CD4-positive, alpha-beta T cell treated with Interleukin-2 at 100 ng/mL for 4 hours (primary cell): Measurements from ENCODE around the gene RHEBL1.

Source experiments
- DNase-seq: peaks from one replicate; pipeline ENCODE4 v3.0.0-alpha.2; 2020; ENCODE audit warnings: low spot score

The RHEBL1 gene

DNA sequence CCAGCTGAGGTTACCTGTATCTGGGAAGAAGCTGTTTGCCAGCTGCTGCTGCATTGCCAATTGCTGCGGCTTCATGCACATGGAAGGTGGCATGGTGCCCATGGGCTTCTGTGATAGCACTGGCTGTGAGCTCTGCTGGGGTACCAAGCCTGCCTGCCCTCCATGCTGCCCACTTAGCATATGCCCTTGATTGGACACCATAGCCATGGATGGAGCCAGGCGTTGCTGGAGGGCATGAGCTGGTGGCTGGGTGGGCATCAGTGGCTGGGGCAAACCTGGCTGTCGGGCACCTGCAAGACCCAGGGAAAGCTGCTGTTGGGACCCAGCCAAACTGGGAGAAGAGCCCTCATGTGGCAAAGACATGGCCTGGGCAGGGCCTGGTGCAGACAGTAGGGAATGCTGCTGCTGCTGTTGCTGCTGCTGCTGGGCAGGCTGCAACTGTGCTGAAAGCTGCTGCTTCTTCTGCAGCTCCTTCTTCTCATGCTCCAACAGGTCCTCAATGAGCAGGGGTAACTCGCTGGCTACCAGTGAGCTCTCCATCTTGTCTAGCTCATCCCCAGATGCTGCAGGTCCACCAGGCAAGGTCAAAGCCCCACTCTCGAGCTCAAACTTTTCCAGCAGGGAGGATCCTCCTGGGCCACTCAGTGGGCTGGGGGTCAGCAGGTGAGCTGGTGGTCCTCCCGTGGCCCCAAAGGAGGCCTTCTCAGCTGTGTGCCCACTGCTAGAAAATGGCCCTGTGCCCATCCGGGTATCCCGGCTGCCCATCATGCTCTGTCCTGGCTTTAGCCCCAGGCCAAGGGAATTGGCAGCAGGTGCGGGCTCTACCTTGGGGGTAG, 32.5 kb downstream of the RHEBL1 start:
- no peak for DNase-seq

DNA sequence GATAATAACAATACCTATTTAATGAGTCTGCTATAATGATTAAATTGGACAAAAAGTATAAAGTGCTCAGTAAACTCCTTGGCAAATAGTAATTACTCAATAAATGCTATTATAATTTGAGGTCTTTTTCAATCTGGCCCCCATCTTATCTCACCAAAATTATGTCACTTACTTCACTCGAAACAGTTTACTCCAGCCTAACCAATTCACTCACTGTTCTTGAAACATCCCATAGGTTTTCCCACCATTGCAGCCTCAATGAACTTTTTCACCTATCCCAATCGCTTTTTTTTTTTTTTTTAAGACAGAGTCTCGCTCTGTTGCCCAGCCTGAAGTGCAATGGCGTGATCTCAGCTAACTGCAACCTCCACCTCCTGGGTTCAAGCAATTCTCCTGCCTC, 33.8 kb downstream of the RHEBL1 start:
- no peak for DNase-seq

DNA sequence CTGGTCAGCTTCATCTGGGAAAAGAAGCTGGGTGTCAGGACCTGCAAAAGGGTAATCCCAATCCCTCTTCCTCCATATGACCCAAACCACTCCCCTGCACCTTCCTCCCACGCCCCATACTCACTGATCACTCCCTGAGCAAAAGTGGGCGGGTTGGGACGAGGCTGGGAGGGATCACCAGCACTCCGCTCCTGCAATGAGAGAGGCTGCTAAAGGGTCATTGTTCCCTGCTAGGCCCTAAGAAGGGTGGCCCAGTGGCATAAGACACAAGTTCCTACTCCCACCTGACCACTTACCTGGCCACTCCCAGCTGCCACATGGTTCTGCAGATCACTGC, 35.5 kb downstream of the RHEBL1 start:
- no peak for DNase-seq

DNA sequence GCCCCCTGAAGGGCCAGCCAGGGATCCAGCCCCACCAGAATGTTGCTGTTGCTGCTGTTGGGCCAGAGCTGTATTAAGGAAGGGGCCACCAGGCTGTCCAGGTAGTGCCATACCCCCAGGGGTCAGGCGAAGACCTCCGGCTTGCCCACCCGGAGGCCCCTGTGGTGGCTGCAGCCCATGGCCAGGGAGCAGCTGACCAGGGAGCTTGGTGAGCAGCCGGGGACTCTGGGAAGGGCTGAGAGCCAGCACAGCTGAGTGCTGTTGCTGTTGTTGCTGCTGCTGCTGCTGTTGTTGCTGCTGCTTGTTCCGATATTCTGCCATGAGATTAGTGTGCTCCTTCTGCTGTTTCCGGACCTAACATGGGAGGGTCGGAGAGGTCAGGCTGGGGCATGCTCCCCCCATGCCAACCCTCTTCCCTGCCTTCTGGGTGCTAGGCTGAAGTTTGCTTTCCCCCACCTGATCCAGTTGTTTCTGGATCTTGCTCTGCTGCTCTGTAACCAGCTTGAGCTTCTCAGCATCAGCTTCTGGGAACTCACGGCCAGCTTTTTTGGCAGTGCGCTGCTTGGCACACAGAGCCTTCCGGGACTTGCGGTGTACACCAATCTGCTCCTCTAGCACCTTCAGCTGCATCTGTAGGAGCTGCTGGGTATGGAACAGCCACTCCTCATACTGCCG, 36.0 kb downstream of the RHEBL1 start:
- DNase-seq = no peak

DNA sequence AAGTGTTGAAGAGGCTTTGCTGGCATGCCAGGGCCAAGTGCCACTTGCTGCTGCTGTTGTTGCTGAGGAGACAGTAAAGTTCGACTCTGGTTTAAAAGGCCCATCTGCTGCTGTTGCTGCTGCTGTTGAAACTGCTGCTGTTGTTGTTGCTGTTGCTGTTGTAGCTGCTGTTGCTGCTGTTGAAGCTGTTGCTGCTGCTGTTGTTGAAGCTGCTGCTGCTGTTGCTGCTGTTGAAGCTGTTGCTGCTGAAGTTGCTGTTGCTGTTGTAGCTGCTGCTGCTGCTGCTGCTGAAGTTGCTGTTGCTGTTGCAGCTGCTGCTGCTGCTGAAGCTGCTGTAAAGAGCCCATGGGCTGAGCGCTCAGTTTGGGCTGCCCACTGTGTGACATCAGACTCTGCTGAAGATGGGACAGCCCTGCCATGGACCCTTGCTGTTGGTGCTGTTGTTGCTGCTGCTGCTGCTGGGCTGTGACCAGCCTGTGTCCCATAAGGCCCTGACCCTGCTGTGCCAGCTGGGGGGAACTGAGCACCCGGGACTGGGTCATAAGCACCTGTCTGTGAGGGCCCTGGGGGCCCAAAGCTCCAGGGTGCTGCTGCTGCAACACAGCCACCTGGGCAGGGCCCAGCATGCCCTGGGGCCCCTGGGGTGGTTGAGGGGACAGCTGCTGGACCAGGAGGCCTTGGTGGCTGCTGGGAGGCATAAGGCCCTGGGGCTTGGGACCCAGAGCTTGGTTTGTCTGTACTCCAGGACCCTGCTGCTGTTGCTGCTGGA, 36.9 kb downstream of the RHEBL1 start:
- no peak for DNase-seq

DNA sequence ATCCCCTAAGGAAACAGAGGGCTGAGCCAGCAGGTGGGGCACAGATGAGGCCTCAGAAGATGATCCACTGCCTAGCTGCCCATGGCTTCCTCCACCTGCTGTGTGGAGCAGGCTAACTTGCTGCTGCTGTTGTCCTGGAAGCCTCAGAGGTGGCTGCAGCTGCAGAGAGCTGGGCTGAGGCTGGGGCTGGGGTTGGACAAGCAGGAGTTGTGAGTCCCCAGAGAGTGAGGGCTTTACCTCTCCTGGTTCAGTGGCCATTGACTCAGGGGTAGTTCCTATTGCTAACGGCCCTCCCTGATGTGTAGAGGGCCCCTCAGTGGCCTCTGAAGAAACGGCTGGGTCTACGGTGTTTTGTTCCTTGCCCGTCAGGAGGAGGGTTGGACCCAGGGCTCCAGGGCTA, 37.5 kb downstream of the RHEBL1 start:
- no peak for DNase-seq

DNA sequence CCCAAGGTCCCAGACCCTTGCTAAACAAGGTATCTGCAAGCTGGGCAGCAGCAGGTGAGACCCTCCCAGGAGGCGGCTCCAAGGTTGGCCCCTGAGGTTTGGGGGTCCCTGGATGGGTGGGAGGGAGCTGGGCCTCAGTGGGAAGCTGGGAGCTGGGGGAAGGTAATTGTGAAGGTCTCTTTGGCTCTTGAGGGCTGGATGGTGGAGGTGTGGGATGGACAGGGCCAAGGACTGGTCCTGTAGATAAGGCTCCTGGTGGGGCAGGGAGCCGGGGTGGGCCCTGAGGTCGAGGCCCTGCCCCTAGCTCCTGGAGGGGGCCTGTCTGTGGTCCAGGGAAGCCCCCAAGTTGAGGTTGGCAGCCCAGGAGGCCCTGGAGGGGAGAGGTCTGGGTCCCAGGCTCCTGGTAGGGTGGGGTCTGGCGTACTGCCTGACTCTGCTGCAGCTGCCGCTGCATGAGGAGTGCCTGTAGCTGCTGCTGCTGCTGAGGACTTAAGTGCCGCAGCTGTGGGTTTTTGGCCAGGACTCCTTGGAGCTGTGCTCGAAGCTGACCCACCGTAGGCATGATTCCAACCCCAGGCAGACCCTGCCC, 38.1 kb downstream of the RHEBL1 start:
- DNase-seq = no peak

DNA sequence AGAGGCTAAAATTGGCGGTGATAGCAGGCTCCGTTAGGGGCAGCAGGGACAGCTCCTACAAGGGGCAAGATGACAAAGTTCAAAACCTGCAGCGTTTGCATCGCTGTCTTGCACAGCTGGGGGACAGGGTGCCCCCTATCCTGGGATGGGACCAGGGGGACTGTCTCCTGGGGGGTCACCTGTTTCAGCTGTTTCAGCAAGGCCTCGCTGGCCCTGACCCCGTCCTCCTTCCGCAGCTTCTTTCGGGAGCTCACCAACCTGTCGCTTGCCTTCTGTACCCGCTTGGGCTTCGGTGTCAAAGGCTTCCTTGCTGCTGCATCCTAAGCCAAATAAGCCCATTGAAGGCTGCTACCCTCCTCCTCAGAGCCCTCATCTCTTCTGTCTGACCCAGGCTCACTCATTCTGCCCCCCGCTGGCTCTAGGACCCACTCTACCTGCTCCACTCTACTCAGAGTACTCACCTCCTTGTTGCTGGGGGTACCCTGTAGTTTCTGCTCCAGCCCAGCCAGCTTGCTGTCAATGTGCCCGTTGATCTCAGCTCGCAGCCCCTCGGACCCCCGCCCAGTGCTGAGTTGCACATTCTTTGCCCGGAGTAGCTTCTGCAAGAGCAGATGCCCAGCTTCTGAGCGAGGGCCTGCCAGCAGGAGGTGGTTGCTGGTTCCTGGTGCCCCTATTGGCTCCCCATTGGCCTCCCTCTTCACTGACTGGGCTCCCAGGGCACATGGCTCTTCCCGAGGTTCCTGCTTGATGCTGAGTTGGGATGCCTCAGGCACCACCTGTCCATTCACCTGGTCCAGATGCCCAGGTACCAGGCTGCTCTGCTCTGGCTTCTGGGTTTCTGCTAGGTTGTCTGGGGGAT, 38.8 kb downstream of the RHEBL1 start:
- DNase-seq = no peak

DNA sequence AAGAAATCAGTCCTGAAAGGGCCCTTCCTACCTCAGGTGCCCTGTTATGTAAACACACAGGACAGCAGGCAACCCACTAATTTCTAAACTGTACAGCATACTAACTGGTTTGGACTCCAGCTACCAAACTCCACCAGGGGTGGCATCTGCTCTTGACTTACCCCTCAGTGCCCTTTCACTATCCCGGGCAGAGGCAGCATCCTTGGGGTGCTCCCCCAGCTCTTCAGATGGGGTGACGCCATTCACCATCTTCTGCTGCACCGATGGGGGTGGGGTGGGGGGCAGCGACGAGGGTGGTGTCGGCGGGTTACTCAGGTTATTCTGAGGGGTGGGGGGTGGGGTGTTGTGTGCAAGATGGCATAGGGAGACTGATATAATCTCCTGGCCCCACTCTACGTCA, 39.7 kb downstream of the RHEBL1 start:
- DNase-seq = no peak

DNA sequence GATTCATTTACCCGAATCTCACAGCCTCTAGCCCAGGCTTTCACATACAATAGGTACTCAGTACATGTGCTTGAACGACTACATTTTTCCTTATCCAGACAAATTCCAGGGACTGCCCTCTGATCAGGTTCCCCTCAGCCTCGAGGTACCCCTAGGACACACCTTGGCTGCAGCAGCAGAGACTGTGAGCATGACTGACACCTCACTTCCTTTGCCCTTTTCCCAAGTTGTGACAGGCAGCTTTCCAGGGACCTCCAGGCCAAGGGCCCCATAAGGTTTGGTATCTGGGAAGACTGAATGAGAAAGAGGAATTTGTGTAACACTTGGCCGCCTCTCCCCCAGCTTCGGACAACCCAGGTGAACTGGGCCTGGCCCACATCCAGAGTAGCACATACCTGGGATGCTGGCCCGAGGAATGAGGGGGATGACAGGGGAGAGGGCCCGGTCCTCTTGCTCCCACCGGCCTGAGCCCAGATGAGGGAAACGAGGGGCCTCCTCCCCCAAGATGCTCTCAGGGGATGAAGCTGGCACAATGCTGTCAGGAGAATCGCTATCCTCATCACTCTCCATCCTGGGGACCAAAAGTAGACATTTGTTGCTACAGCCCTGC, 41.0 kb downstream of the RHEBL1 start:
- DNase-seq = no peak

DNA sequence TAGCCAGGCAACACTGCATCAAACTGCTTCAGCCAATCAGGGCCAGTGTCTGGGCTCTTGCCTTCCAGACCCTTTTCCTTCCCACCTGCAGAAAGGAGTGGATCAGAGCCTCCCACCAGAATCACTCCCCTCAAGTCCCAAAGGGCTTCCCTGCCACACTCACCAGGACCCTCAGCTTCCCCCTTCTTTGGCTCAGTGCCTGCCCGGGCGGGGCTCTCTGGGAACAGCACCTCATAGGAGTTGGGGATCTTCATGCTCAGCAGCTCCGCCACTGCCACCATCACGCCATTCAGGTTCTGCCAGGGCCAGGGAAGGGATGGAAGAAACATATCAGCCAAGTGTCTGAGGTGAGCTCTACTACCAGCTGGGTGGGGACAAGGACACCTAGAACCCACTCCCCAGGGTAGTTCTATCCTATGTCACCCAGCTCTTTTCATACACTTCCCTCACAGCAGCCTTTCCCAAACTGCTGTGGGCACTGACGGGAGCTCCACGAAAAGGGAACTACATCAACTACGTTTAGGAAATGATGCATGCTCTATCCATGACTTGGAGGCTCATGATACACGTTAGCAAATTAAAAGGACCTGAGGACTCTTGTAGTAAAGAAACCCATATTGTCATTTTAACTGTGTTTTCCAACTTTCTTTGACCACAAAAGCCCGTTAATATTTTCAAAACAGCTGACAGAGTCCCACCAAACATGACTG, 41.8 kb downstream of the RHEBL1 start:
- DNase-seq = no peak

DNA sequence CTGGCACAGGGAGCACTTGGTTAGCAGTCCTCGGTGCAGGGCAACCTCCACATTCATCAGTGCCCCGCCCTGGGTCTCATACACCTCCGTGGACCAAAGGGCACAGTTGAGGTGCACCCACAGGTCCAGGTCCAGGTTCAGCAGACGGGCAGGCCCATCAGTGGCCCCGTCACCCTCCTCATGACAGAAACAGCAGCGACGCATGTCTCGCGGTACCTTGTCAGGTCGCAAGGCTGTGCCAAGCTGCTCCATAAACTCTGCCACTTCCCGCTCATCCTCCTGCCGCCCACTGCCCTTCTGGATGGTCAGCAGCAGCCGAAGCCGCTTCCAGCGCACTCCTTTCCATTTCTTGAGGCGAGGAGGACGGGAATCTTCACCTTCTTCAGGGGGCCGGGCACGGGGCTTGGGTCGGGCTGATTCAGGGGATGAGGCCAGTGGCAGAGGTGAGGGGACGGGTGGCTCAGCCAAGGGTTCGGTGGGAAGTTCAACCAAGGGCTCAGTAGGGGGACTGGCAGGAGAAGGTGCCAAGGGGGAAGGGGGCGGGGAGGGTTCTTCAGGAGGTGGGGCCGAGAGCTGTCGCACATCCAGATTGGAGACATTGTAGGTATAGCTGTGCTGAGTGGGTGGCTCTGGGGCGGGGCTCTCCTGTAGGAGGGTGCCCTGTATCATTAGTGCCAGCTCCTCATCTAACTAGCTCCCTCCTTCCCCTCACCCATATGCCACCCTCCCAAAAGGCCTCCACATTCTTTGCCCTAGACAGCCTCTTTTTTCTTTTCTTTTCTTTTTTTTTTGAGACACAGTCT, 42.9 kb downstream of the RHEBL1 start:
- no peak for DNase-seq

DNA sequence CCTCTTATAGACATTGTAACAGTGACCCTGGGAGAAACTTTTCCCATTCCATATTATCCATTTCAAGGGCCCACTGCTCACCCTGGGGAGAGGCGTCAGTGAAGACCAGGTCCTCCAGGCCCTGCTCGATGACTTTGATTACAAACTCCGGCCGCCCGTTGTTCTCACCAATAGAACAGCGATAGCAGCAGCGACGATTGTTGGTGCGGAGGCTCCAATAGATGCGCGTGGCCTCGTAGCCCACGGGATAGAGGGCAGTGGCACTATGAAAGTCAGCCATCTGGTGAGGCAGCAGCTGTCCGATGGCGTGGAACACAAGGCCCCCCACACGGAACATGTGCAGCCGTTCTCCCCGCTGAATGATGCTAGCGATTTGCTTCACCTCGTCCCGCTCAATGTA, 43.7 kb downstream of the RHEBL1 start:
- DNase-seq = no peak

DNA sequence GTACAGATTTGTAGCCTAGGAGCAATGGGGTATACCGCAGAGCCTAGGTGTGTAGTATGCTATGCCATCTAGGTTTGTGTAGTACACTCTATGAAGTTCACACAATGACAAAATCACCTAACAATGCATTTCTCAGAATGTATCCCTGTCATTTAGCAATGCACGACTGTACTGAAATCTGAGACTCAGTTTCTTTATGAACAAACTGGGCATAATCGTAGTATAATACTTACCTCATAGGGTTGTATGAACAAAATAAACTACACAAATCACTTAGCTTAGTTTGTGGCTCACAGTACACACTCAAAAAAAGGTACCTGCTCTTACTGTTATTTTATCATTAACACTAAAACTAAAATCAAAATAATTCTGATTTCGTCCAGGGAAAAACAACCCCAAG, 44.3 kb downstream of the RHEBL1 start:
- DNase-seq = no peak

DNA sequence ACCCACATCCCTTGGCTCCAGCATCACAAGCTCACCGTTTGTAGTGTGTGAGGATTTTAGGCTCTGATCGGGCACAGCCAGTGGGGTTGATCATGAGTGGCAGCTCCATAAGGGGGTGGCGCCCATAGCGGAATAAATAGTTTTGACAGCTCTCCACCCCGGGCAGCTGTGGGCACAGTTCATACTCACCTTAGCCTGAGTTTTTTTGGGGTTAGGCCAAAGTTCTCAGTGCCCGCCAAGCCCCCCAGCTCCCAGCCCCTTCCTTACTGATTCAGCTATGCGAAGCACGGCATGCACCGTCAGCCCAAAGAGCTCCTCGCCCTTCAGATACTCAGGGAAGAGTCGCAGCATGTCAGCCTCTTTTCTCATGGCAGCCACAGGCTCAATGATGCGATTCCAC, 45.2 kb downstream of the RHEBL1 start:
- no peak for DNase-seq

DNA sequence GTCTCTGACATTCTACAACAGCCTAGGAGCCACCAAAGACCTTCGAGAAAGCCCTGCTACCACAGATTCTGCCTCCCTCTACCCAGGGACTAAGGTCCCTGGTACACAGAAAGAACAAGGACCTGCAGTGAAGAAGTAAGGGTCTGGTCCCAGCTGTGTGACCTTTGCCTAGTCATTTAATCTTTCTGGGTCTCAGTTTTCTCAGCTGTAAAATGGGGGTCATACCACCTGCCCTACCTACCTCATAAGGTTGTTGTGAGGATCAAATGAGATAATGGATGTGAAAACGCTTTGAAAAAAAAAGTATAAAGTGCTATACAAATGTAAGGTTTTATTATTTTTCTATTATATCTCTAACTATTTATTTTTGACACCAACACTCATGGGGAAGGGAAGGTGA, 46.0 kb downstream of the RHEBL1 start:
- no peak for DNase-seq

DNA sequence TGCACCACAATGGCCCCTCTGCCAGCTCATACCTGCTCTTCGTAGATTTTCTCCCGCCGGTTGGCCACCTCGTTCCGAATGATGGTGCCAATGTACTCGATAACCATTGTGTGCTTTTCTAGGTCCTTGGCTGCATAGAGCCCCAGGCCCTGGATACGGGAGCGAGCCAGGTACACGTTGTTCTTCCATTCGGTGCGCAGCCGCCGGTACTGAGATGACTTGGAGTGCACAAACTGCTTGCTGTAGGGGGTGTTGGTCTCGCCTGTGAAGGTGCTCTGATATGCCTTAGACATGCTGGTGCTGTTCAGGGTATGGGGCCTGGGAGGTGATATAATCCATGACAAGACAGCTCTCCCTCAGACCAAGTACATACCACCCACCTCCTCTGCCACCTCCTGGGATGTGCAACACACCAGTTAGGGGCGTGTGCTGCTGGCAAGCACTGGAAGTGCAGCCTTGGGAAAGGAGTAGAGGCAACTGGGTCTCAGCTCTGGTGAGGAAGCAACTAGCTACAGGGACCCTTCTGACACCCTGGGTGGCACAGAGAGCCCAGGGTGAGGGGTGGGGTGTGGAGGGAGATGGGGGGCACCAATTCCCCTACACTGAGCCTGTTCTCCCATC, 47.1 kb downstream of the RHEBL1 start:
- DNase-seq = no peak

DNA sequence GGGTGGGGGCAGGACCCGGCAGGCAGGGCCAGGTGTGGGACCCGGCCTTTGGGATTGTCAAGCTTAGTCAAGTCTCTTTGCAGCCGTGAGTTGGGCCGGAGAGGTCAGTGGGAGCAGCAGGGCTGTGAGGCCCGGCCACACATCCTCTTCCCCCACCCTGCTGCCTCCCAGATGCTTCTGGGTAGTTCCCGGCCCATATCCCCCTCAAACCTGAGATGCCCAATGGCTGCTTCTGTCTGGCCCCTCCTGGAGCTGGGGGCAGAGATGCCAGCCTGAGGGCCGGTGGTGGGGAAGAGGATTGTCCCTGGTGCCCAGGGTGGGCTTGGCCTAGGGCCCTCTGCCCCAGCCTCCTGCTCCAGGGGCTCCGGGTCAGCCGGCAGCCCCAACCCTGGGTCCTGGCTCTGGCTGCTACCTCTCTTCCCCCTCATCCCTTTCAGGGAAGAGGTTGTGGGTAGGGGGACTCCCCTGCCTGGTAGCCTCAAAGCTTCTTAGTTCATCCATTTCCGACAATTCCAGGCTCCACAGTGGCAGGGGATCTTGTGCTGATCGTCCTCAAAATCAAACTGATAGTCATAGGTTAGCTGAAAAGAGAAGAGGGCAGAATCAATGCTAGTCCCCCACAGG, 48.4 kb downstream of the RHEBL1 start:
- no peak for DNase-seq

DNA sequence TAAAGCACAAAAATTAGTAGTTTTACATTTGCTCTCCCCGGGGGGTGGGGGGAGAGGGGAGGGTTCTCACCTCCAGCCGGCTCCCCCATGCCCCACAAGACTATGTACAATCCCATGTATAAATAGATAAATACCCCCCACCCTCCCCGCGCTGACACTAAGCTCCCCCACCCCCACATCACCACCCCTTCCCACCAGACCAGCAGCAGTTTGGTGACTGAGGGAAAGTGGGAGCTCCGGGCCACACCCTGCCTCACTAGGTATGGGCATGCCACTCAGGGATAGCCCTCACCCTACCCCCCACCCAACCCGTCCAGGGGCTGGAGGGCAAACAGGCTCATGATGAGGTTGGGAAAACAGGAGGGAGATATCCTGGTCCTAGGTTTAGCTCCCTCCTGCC, 49.3 kb downstream of the RHEBL1 start:
- no peak for DNase-seq
